A549 (cell line): ENCODE results near the gene PLEKHG3.

Experiments
- CTCF ChIP-seq: fragments of >200 bp; sonication (Bioruptor Twin); formaldehyde crosslinking; IDR thresholded peaks from 3 replicates; pipeline ENCODE4 v1.5.1; 2016
- HMGXB4 ChIP-seq: fragments of 250-450 bp; sonication (Bioruptor Pico); IDR thresholded peaks from 2 replicates; pipeline ENCODE4 v1.5.0; 2021; ENCODE audit warnings: mild to moderate bottlenecking, moderate library complexity, borderline replicate concordance
- MAX ChIP-seq: IDR thresholded peaks from 2 replicates; pipeline ENCODE4 v1.6.1; 2012
- MYC ChIP-seq: IDR thresholded peaks from 2 replicates; pipeline ENCODE4 v1.6.1; 2012; ENCODE audit warnings: mild to moderate bottlenecking, inconsistent platforms, low read length, improper control_type of control experiment, borderline replicate concordance
- POLR2A ChIP-seq: IDR thresholded peaks from 2 replicates; pipeline ENCODE4 v1.6.1; 2012; ENCODE audit warnings: mild to moderate bottlenecking, low read length
- RAD21 ChIP-seq, 2 experiments: fragments of >200 bp in 1 of 2; sonication (Bioruptor Twin) in 1 of 2; formaldehyde crosslinking in 1 of 2; IDR thresholded peaks in 1 of 2; conservative IDR thresholded peaks in 1 of 2; 2 replicates in 1 of 2; 3 replicates in 1 of 2; pipeline ENCODE4 v1.6.1; 2012 to 2018; ENCODE audit warnings: inconsistent platforms in 1 of 2
- RCOR1 ChIP-seq: fragments of 150-350 bp; IDR thresholded peaks from 2 replicates; pipeline ENCODE4 v1.6.1; 2014; ENCODE audit warnings: antibody characterized with exemption, low read length, low read depth
- SMC3 ChIP-seq: fragments of >200 bp; sonication (Bioruptor Twin); formaldehyde crosslinking; IDR thresholded peaks from 3 replicates; pipeline ENCODE4 v1.6.1; 2018; ENCODE audit warnings: inconsistent platforms
- SREBF2 ChIP-seq: fragments of 450-650 bp; IDR thresholded peaks from 2 replicates; pipeline ENCODE4 v1.6.1; 2014; ENCODE audit warnings: mild to moderate bottlenecking, moderate library complexity
- USF2 ChIP-seq: fragments of 450-650 bp; IDR thresholded peaks from 2 replicates; pipeline ENCODE4 v1.6.1; 2014; ENCODE audit warnings: antibody characterized with exemption
- ZFP36 ChIP-seq: fragments of 450-650 bp; IDR thresholded peaks from 2 replicates; pipeline ENCODE4 v1.6.1; 2014; ENCODE audit warnings: borderline replicate concordance; ENCODE audit not compliant: partially characterized antibody
- TF ChIP-seq, protein P1 (sequence below): fragments of 200-600 bp; sonication (generic); IDR thresholded peaks from 2 replicates; pipeline ENCODE4 v1.6.1; 2016; ENCODE audit warnings: antibody characterized with exemption, mild to moderate bottlenecking, moderate library complexity

DNA sequence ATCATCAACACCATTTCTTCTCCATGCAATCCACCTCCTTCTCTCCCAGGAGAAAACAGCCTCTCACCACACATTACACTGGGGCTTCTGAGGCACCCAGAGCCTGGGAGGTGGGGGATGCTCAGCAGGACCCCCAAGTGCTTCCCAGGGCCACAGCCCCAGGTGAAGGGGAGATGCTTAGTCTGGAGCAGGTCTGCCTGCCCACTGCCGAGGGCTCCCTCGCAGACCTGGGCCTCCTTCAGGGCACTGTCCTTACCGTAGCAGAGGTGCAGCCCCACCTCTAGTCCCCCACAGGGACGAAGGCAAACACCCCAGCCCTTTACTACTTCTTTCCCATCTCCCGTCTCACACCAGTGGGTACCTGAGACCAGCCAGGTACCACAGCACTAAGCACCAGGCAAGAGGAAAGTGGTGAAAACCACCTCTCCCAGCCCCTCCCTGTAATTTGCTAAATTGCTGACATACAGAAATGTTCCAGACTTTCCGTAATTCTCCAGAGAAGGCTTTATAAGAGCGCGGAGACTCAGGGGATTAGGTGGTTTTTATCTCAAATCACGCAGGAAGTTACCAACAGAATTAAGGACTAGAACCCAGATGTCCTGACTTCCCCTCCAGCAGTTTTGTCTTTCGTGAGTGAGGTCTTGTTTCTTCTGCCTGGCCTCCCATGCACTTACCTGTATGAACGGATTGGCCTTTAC lies 59.0 kb downstream of the PLEKHG3 start:
- no peak for TF ChIP-seq SMC3
- no peak for TF ChIP-seq POLR2A
- no peak for TF ChIP-seq CTCF
- TF ChIP-seq, protein P1, sequence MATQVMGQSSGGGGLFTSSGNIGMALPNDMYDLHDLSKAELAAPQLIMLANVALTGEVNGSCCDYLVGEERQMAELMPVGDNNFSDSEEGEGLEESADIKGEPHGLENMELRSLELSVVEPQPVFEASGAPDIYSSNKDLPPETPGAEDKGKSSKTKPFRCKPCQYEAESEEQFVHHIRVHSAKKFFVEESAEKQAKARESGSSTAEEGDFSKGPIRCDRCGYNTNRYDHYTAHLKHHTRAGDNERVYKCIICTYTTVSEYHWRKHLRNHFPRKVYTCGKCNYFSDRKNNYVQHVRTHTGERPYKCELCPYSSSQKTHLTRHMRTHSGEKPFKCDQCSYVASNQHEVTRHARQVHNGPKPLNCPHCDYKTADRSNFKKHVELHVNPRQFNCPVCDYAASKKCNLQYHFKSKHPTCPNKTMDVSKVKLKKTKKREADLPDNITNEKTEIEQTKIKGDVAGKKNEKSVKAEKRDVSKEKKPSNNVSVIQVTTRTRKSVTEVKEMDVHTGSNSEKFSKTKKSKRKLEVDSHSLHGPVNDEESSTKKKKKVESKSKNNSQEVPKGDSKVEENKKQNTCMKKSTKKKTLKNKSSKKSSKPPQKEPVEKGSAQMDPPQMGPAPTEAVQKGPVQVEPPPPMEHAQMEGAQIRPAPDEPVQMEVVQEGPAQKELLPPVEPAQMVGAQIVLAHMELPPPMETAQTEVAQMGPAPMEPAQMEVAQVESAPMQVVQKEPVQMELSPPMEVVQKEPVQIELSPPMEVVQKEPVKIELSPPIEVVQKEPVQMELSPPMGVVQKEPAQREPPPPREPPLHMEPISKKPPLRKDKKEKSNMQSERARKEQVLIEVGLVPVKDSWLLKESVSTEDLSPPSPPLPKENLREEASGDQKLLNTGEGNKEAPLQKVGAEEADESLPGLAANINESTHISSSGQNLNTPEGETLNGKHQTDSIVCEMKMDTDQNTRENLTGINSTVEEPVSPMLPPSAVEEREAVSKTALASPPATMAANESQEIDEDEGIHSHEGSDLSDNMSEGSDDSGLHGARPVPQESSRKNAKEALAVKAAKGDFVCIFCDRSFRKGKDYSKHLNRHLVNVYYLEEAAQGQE = no peak
- TF ChIP-seq USF2 = no peak
- TF ChIP-seq RCOR1 = no peak
- TF ChIP-seq ZFP36 = no peak
- TF ChIP-seq SREBF2 = no peak
- TF ChIP-seq RAD21 (conservative IDR thresholded peaks at IDR 0.05 in 1 of 2, IDR thresholded peaks at IDR 0.05 in 1 of 2) = no peak
- no peak for TF ChIP-seq HMGXB4
- no peak for TF ChIP-seq MYC
- TF ChIP-seq MAX = no peak
